ENCODE data around the gene SCN5A. TPM values are rescaled to one million over a fixed set of nuclear protein-coding genes. Genes with fewer than 3 reads are reported as not detected.

SCN5A gene
- total RNA-seq, 1 experiment from 2014 or later = 0.69 TPM

DNA sequence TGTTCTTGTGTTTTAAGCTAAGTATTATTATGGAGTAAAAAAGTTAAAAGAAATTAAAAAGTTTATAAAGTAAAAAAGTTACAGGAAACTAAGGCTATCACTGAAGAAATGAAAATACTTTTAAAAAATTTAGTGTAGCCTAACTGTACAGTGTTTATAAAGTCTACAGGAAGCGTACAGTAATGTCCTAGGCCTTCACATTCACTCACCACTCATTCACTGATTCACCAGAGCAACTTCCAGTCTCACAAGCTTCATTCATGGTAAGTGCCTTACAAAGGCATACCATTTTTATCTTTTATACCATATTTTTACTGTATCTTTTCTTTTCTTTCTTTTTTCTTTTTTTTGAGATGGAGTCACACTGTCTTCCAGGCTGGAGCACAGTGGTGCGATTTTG, 40.7 kb upstream of the SCN5A start:
- no peaks in the 10 kb centered on the region; the same call in 1 of the 2 replicates for H3K27me3 ChIP-seq (ENCODE audit: control insufficient read depth, insufficient read depth, low read length)
- ChIA-PET CTCF (no interaction called here), POLR2A (no interaction called here)
- H3K4me3 ChIP-seq (ENCODE audit: low read depth in 2 of 2, low read length in 2 of 2) = no peak overlapping the region
- BruUV-seq (replicated peaks) = no TSS peak
- H3K9me3 ChIP-seq (ENCODE audit: control insufficient read depth, insufficient read depth, low read depth, low read length) = no peaks in the 10 kb centered on the region
- DNase-seq (ENCODE audit: low read depth, low spot score) (no peak), ATAC-seq (no peak)
- intact Hi-C loops (cut with micrococcal nuclease; ENCODE audit: unreplicated experiment) (no loop called here), in situ Hi-C loops (cut with HindIII; ENCODE audit: low pct_unique_long_range_greater_than_20kb, low sequenced_read_pairs) (no loop called here)
- no peaks in the 10 kb centered on the region for H3K4me1 ChIP-seq (ENCODE audit: control insufficient read depth, insufficient read depth, low read length)
- no peak overlapping the region for H3K27ac ChIP-seq (ENCODE audit: low read length)
- no peak for TF ChIP-seq SIN3A (IDR thresholded peaks at IDR 0.05; ENCODE audit: borderline replicate concordance, insufficient read depth, low read depth, low read length)
- TF ChIP-seq POLR2AphosphoS5 (IDR thresholded peaks at IDR 0.05; ENCODE audit: low read depth, low read length) = no peak
- TF ChIP-seq, protein P1, sequence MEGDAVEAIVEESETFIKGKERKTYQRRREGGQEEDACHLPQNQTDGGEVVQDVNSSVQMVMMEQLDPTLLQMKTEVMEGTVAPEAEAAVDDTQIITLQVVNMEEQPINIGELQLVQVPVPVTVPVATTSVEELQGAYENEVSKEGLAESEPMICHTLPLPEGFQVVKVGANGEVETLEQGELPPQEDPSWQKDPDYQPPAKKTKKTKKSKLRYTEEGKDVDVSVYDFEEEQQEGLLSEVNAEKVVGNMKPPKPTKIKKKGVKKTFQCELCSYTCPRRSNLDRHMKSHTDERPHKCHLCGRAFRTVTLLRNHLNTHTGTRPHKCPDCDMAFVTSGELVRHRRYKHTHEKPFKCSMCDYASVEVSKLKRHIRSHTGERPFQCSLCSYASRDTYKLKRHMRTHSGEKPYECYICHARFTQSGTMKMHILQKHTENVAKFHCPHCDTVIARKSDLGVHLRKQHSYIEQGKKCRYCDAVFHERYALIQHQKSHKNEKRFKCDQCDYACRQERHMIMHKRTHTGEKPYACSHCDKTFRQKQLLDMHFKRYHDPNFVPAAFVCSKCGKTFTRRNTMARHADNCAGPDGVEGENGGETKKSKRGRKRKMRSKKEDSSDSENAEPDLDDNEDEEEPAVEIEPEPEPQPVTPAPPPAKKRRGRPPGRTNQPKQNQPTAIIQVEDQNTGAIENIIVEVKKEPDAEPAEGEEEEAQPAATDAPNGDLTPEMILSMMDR (IDR thresholded peaks at IDR 0.05) = no peak
- TF ChIP-seq TCF7L2 (IDR thresholded peaks at IDR 0.05; ENCODE audit: low read depth, low read length) = no peak
- no peak for TF ChIP-seq REST (IDR thresholded peaks at IDR 0.05; ENCODE audit: insufficient read depth in 1 of 2, low read depth in 2 of 2, low read length in 1 of 2)
- H3K36me3 ChIP-seq (ENCODE audit: control insufficient read depth, insufficient read depth, low read length) = no peaks in the 10 kb centered on the region

GRCh38 chr3:38689774-38690173, 40.3 kb upstream of the SCN5A start:
- intact Hi-C loops (cut with micrococcal nuclease; ENCODE audit: unreplicated experiment) (no loop called here), in situ Hi-C loops (cut with HindIII; ENCODE audit: low pct_unique_long_range_greater_than_20kb, low sequenced_read_pairs) (no loop called here)
- H3K4me1 ChIP-seq (ENCODE audit: control insufficient read depth, insufficient read depth, low read length) = no peaks in the 10 kb centered on the region
- H3K27ac ChIP-seq (ENCODE audit: low read length) = no peak overlapping the region
- H3K9me3 ChIP-seq (ENCODE audit: control insufficient read depth, insufficient read depth, low read depth, low read length) = no peaks in the 10 kb centered on the region
- ATAC-seq = no peak
- no peak overlapping the region for H3K4me3 ChIP-seq (ENCODE audit: low read depth in 2 of 2, low read length in 2 of 2)
- BruUV-seq (replicated peaks) = no TSS peak
- no peaks in the 10 kb centered on the region for H3K36me3 ChIP-seq (ENCODE audit: control insufficient read depth, insufficient read depth, low read length)
- DNase-seq (ENCODE audit: low read depth, low spot score) = no peak
- CTCF ChIA-PET = no interaction called here
- TF ChIP-seq REST (IDR thresholded peaks at IDR 0.05; ENCODE audit: insufficient read depth in 1 of 2, low read depth in 2 of 2, low read length in 1 of 2) = no peak
- TF ChIP-seq POLR2AphosphoS5 (IDR thresholded peaks at IDR 0.05; ENCODE audit: low read depth, low read length) = no peak
- no peak for TF ChIP-seq TCF7L2 (IDR thresholded peaks at IDR 0.05; ENCODE audit: low read depth, low read length)
- no peak for TF ChIP-seq SIN3A (IDR thresholded peaks at IDR 0.05; ENCODE audit: borderline replicate concordance, insufficient read depth, low read depth, low read length)
- TF ChIP-seq, protein P1 (IDR thresholded peaks at IDR 0.05) = no peak
- POLR2A ChIA-PET = no interaction called here
- H3K27me3 ChIP-seq (ENCODE audit: control insufficient read depth, insufficient read depth, low read length) = no peaks in the 10 kb centered on the region; the same call in 1 of the 2 replicates

Data from Panc1 (cell line).